HG02885 (cell line): Measurements from ENCODE around the gene RPS6KC1.
"Not testable (repeated sequence)": the region's sequence is repeated elsewhere in the genome, so short reads cannot be mapped to it uniquely, and the experiment has no call there.

Source experiments
- ATAC-seq: cut with Tn5 transposase; IDR thresholded peaks from one replicate; pipeline ENCODE4 v1.9.1; 2021; ENCODE audit warnings: mild to moderate bottlenecking; ENCODE audit not compliant: unreplicated experiment, poor library complexity

Gene RPS6KC1, protein sequence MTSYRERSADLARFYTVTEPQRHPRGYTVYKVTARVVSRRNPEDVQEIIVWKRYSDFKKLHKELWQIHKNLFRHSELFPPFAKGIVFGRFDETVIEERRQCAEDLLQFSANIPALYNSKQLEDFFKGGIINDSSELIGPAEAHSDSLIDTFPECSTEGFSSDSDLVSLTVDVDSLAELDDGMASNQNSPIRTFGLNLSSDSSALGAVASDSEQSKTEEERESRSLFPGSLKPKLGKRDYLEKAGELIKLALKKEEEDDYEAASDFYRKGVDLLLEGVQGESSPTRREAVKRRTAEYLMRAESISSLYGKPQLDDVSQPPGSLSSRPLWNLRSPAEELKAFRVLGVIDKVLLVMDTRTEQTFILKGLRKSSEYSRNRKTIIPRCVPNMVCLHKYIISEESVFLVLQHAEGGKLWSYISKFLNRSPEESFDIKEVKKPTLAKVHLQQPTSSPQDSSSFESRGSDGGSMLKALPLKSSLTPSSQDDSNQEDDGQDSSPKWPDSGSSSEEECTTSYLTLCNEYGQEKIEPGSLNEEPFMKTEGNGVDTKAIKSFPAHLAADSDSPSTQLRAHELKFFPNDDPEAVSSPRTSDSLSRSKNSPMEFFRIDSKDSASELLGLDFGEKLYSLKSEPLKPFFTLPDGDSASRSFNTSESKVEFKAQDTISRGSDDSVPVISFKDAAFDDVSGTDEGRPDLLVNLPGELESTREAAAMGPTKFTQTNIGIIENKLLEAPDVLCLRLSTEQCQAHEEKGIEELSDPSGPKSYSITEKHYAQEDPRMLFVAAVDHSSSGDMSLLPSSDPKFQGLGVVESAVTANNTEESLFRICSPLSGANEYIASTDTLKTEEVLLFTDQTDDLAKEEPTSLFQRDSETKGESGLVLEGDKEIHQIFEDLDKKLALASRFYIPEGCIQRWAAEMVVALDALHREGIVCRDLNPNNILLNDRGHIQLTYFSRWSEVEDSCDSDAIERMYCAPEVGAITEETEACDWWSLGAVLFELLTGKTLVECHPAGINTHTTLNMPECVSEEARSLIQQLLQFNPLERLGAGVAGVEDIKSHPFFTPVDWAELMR

DNA sequence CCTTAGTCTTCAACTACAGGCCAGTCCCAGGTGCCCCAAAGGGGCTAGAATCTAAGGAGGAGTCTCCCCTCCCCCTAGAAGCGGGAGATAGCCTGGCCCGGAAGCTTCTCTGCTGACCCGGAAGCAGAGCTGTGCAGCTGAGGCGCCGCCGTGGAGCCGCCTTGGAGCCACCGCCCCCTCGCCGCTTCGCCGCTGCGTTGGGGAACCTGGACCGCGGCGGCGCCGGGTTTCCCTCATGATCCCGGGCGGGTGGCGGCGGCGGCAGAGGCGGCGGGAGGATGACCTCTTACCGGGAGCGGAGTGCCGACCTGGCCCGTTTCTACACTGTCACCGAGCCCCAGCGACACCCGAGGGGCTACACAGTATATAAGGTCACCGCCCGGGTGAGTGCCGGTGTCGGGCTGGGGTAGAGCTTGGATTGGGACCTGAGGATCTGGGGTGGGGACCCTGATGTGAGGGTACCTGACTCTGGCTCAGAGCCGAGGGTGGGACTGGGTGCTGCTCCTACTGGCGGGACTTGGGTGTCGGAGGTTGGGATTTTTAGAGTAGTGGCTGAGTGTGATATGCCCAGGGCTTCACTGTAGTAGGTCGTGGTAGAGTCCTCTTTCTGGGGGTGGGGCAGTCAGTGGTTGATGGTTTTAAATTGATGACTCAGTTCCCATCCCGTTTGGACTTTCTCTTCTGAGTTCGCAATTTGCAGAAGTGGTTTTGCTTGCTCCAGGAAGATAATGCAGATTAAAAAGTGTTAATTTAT is at the start of gene RPS6KC1:
TSS of gene RPS6KC1 (plus strand) at position 115 of the 754 bp plus-strand sequence. CDS start at position 279, 164 bp downstream.
- peak; percentile 99 for ATAC-seq

DNA sequence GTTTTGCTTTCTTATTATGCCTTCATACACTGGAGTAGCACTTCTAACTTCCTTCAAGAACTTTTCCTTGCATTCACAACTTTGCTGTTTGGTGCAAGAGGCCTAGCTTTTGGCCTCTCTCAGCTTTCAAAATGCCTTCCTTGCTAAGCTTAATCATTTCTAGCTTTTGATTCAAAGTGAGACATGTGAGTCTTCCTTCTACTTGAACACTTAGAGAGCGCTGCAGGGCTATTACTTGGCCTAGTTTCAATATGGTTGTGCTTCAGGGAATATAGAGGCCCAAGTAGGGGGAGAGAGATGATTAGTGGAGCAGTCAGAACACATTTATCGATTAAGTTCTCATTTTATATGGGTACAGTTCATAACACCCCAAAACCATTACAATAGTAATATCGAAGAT is 47.8 kb upstream of the RPS6KC1 start:
- ATAC-seq: no peak

DNA sequence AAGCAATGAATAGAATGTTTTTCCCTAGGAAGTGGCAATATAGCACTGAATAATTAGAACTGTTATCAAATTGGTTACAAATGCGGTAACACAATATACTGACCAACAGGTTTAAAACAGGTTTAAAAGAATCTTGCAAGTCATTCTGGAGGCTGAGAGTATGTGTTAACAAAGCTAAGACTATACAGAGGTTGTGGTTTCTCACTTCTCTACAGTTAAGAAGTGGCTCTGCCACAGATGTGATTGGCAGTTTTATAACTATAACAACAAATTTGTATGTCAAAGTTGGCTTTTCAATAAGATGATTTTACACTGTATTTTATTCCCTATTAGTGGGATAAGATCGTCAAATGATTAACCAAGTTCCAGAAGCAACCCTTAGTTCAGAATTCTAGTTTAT is 42.5 kb upstream of the RPS6KC1 start:
- ATAC-seq: peak; percentile 62

DNA sequence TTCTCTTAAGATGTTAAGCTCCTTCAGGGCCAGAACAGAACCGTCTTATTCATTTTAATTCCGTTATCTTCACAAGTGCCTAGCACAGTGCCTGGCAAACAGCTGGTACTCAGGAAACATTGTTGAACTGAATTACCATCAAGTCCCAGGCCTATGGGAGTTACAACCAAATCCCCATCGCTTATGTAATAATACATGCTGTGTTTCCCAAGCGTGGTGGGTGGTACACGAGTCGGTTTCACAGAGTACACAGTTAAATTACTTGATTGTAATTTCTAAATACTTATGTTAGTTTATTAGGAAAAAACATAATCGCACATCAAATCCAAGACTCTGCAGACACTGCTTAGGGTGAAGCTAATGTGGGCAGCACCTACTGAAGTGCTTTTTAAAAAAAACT is 36.4 kb upstream of the RPS6KC1 start:
- no peak for ATAC-seq

DNA sequence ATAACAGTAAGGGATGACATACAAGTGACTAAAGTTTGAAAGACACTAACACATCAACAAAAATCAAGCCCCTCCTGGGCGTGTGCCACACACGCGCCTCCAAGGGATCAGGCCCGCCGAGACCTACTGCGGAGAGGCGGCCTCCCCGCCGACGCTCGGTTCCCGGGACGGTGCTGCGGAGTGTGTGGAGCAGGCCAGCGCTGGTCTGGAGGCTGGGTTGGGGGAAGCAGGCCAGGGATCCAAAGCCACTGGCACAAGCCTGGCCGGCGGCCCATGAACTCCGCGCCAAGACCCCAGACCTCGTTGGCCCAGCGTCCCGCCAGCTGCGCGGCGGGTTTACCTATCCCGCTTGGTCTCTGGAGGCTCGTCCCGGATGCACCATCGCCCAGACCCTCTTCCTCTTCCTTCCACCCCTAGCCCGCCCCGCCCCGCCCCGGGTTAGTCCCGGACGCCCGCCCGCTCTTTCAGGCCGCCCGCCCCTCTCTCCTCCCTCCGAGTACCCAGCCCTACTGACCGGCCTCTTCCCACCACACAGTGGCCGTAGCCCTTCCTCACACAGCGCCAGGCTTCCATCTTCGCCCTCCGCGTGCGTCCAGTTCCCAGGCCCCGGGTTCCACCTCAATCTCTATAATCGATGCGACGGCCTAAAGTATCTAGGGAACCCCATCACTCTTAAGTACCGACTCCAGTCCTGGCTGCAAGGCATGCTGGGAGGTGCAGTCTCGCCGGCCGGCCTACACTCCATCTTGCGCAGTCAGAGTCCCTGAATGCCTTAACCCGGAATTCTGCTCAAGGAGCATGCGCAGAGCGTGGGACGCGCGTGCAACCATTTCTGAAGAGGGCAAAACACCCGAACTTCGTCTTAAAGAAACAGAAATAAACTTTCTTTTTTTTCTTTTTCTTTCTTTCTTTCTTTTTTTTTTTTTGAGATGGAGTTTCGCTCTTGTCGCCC is 35.7 kb upstream of the RPS6KC1 start, which contains the start of gene ANGEL2:
TSS of gene ANGEL2 (minus strand) at position 769 of the 952 bp plus-strand sequence. CDS start at position 573, 196 bp downstream.
- peak; percentile 92 for ATAC-seq

DNA sequence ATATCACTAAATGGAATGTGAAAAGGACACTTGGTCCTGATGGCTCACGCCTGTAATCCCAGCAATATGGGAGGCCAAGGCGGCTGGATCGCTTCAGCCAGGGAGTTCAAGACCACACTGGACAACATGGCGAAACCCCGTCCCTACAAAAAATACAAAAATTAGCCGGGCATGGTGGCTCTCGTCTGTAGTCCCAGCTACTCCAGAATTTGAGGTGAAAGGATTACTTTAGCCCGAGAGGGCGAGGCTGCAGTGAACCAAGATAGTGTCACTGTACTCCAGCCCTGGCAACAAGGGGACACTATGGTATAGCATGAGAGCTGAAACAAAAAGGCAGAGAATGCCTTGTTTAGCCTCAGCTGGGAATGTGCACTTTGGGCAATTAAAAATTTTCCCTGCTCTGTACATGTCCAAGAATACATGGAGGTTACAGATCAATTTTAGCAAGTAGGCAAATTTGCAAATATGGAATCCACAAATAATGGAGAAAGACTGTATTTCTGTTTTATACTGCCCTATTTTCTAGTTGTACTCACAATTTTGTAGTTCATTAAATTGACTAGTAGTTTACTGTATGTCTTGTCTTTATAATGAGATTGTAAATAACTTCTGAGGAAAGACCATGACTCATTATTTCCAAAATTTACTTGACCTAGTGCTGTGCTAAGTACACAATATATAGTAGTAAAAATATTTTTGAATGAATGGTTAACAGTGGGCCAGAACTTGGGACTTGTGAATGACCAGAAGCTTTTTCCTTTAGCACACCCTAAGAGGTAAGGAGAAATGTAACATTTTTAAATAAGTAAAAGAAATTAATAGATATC is 33.4 kb upstream of the RPS6KC1 start:
- ATAC-seq: no peak

DNA sequence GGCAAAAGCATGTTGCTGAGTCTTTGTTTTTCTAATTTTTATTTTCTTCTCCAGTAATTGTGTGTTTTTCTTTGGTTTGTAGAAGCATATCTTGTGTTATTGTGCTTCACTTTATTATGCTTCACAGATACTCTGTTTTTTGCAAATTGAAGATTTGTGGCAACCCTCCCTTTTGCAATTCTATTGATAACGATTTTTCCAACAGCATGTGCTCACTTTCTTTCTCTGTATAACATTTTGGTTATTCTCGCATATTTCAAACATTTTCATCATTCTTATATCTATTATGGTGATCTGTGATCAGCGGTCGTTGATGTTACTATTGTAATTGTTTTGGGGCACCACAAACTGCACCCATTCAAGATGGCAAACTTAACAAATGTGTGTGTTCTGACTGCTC is 31.6 kb upstream of the RPS6KC1 start:
- ATAC-seq: no peak

DNA sequence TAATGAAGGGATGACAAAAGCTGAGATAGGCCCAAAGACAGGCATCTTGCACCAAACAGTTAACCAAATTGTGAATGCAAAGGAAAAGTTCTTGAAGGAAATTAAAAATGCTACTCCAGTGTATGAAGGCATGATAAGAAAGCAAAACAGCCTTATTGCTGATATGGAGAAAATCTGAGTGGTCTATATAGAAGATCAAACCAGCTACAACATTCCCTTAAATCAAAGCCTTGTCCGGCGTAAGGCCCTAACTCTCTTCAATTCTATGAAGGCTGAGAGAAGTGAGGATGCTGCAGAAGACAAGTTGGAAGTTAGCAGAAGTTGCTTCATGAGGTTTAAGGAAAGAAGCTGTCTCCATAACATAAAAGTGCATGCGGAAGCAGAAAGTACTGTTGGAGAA is 31.0 kb upstream of the RPS6KC1 start:
- ATAC-seq: no peak

DNA sequence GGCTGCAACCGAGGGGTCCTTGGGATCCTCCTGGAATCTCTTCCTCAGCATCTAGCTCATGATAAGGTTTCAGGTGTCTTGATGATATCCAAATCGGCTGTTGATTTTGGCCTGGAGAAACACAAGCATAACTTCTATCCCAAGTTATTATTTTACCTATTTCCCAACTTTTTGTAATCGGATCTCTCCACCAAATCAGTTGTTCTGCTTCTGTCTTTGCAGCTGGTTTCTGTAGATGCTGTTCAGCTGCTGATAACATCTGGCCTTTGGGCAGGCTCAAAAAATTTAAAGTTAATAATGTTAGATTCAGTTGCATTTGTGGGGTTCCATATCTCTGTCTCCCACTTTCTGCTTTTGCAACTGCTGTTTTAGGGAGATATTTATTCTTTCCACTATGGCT is 24.0 kb upstream of the RPS6KC1 start:
- ATAC-seq: not testable (repeated sequence)

DNA sequence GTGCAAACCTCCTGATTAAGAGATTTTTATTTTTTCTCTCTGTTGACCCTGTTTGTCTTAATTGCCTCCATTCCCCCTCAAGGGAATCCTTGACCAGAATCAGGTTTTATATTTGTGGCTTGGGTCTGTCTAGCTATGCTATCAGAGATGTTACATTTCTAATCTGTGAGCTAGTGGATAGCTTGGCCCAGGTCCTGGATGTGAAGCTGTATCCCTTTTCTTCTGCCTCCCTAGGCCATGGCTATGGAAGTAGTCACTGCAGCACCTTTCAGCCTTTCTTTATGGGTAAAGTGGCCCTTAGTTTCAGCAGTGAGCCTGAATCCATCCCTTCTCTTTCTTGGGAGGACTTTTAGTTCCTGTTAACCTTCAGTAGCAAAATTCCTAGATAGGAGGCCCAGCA is 18.4 kb upstream of the RPS6KC1 start:
- no peak for ATAC-seq

DNA sequence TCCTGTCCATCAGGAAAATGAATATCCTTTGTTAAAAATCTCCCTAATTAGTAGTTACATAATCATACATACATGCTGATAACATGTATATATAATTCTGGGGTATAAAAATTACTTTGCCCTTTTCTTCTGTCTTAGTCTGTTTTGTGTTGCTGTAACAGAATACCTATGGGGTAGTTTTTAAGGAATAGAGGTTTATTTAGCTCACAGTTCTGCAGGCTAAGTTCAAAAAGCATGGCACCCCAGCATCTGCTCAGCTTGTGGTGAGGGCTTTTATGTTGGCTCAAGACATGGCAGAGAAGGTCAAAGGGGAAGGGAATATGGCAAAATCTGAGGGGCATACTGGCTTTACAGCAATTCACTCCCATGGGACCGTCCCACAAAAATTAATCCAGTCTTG is 16.3 kb upstream of the RPS6KC1 start:
- ATAC-seq: no peak

DNA sequence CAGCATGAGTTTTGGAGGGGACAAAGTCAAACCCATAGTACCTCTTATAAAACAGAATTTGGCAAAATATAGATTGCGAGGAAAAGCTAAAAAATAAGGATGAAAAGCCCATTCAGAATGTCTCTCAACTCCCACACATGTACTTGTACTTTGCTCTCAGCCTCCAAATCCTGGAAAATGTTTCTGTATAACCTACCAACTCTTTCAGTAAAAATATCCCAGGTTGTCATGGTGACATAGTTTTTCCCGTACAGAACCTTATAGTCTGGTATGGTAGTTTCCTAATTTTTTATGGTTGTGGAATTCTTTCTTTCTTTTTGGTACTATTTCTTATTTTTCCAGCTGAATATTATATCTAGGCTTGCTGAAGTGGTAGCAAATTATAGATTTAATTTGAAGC is 15.5 kb upstream of the RPS6KC1 start:
- ATAC-seq: no peak

DNA sequence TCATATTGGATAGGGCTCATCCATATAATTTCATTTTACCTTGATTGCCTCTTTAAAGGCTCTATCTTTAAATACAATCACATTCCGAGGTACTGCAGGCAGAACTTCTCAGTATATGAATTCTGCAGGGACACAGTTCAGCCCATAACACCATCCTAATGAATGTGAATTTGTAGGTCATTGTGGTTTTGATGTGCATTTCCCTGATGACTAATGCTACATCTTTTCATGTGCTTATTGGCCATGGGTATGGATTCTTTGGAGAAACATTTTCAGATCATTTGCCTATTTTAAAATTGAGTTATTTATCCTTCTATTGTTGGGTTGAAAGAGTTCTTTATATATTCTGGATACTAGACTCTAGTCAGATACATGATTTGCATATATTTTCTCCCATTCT is 9.6 kb upstream of the RPS6KC1 start:
- no peak for ATAC-seq

DNA sequence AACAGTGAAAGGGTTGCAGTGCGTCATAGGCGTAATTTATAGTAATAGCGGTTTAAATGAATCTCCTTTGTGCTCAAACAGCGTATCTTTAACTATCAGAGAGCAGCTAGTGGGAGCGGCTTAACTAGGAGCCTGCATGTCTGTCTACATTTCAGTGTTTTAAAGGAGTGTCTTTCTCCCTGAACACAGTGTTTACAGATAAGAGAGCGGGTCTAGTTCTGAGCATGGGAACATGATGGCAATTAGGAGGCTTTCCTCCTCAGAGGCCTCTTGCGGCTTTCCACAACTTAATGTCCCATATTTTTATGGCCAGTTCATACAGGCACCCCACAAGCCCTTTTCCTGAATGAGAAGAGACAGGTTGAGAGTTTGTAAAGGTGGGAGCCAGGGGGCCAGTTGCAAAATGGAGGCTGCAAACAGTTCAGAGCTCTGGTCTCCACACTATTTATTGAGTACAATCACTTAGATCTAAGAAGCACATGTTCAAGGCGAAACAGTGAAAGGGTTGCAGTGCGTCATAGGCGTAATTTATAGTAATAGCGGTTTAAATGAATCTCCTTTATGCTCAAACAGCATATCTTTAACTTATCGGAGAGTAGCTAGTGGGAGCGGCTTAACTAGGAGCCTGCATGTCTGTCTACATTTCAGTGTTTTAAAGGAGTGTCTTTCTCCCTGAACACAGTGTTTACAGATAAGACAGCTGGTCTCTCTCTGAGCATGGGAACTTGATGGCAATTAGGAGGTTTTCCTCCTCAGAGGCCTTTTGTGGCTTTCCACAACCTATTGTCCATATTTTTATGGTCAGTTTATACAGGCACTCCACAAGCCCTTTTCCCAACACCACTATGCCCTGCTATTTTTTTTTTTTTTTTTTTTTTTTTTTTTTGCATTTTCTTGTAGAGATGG is 5.5 kb upstream of the RPS6KC1 start:
- ATAC-seq: not testable (repeated sequence)

DNA sequence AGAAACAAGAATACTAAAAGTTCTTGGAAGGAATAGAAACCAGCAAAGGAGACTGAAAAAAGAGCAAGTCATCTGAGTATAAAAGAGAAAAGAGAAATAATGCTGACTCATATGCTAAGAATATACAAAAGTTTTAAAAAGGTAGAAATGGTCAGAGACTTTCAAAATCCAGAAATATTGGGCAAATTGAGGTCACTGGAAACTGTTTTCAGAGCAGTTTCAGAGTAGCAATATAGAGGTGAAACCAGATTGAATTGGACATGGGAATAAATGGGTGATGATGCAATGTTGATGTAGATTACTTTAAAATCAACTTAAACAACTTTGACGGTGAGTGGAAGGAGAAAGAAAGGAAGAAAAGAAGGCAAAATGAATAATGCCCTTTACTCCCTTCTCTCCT is 1.8 kb upstream of the RPS6KC1 start:
- no peak for ATAC-seq

DNA sequence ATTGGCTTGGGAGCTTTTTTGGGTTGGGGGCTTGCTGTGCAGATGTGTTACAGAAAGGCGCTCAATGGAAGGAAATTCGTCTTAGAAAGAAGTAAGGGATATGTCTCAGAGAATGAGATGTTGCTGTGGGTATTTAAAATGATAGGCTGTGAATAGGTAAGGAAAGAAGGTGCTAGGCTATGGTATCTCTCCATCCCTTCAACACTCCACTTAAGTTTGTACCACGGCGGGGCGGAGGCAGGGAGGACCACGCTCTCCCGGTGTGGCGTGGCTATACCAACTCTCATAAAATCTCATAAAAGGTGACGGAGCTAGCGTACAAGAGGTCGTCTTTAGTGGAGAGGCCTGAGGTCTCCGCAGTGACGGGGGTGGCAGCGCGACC is 305 bp upstream of the RPS6KC1 start:
- ATAC-seq: peak; percentile 36

DNA sequence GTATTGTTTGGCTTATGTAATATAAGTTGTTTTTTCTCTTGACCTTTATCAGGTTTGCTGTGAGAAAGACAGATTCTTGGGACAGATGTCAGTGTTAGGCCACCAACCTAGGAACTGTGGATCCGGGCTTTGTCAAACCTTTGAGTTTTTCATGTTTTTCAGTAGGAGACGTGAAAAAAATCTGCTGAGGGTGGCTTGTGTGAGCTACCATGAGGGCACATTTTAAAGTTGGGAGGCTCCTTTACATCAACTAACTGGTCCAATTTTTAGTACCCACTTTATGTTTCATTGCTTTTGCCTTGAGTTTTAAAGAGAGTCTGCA is 801 bp downstream of the RPS6KC1 start:
- no peak for ATAC-seq
